Cardiac muscle cell (in vitro differentiated cells and primary cell): Measurements from ENCODE around the gene CA10. TPM values are rescaled to one million over a fixed set of nuclear protein-coding genes. Genes with fewer than 3 reads are reported as not detected.
A peak's percentile ranks its signal among the peaks of the same experiment; 100 is the strongest.

Experiments used
- DNase-seq, 2 donors: peaks; one replicate each; pipeline versions ENCODE4 v3.0.0 to v3.0.0-alpha.2; 2010 to 2017; ENCODE audit warnings: low read depth in 1 of 2, low spot score in 1 of 2
- H3K27ac ChIP-seq: fragments of 200-600 bp; sonication (generic); 2 replicates; pipeline ENCODE4 v1.5.1; 2016
- H3K27me3 ChIP-seq: fragments of 200-600 bp; sonication (generic); 2 replicates; pipeline ENCODE4 v1.6.0; 2016; ENCODE audit warnings: control low read depth
- H3K36me3 ChIP-seq: fragments of 200-600 bp; sonication (generic); 2 replicates; pipeline ENCODE4 v1.5.1; 2016; ENCODE audit warnings: control low read depth
- H3K4me1 ChIP-seq: fragments of 200-600 bp; sonication (generic); 2 replicates; pipeline ENCODE4 v1.8.1; 2017; ENCODE audit warnings: low read depth, mild to moderate bottlenecking, mixed run types
- H3K4me3 ChIP-seq: fragments of 200-600 bp; sonication (generic); 2 replicates; pipeline ENCODE4 v1.5.1; 2016; ENCODE audit warnings: mild to moderate bottlenecking
- H3K9me3 ChIP-seq: fragments of 200-600 bp; sonication (generic); 2 replicates; pipeline ENCODE4 v1.5.1; 2017; ENCODE audit warnings: low read depth, mild to moderate bottlenecking, control low read depth
- CTCF ChIP-seq: IDR thresholded peaks from 2 replicates; pipeline ENCODE4 v1.5.1; 2012; ENCODE audit warnings: low read depth, mild to moderate bottlenecking, low read length
- polyA plus RNA-seq: library from polyadenylated mRNA; unstranded; fragments of >200 nt; fragmentation: Nextera tagmentation; extraction: Ambion mirVana; gene quantifications from 2 replicates; pipeline ENCODE4 v1.2.1, GENCODE V29; 2016
- total RNA-seq: library from RNA; depleted of rRNA; stranded (reverse); fragments of >200 nt; gene quantifications from 2 replicates; pipeline ENCODE4 v1.2.3, GENCODE V29; 2016

Gene CA10
- total and polyA plus RNA-seq, 2 experiments from 2014 or later, result not detected

- no peak overlapping the region for H3K4me3 ChIP-seq
- no peak overlapping the region for H3K27ac ChIP-seq
- no peaks in the 10 kb centered on the region for H3K4me1 ChIP-seq
- H3K27me3 ChIP-seq, result no peaks in the 10 kb centered on the region
- DNase-seq, result no peak
- no peaks in the 10 kb centered on the region for H3K9me3 ChIP-seq
- no peaks in the 10 kb centered on the region for H3K36me3 ChIP-seq
- no peak for TF ChIP-seq CTCF
Observed at GRCh38 chr17:52110923-52111581, 47.5 kb downstream of the CA10 start.

- Histone ChIP-seq H3K27me3 (no peaks in the 10 kb centered on the region), H3K4me3 (no peak overlapping the region), H3K27ac (no peak overlapping the region), H3K4me1 (no peaks in the 10 kb centered on the region), H3K9me3 (no peaks in the 10 kb centered on the region), H3K36me3 (no peaks in the 10 kb centered on the region)
- peak; percentile 50 to 72 for DNase-seq
- peak; percentile 74 for TF ChIP-seq CTCF
Observed at GRCh38 chr17:52106638-52107261, 51.8 kb downstream of the CA10 start.

- no peak overlapping the region for H3K4me3 ChIP-seq
- H3K4me1 ChIP-seq, result no peaks in the 10 kb centered on the region
- no peaks in the 10 kb centered on the region for H3K36me3 ChIP-seq
- DNase-seq, result no peak
- no peaks in the 10 kb centered on the region for H3K27me3 ChIP-seq
- no peak for TF ChIP-seq CTCF
- no peak overlapping the region for H3K27ac ChIP-seq
- no peaks in the 10 kb centered on the region for H3K9me3 ChIP-seq
Observed at GRCh38 chr17:52106072-52106471, 52.4 kb downstream of the CA10 start.

GRCh38 chr17:52105591-52105990, 52.9 kb downstream of the CA10 start:
- no peak for DNase-seq
- no peaks in the 10 kb centered on the region for H3K36me3 ChIP-seq
- H3K9me3 ChIP-seq, result no peaks in the 10 kb centered on the region
- no peak for TF ChIP-seq CTCF
- no peaks in the 10 kb centered on the region for H3K27me3 ChIP-seq
- H3K4me1 ChIP-seq, result no peaks in the 10 kb centered on the region
- H3K4me3 ChIP-seq, result no peak overlapping the region
- H3K27ac ChIP-seq, result no peak overlapping the region

GRCh38 chr17:52096056-52096455, 62.5 kb downstream of the CA10 start:
- DNase-seq, result no peak
- Histone ChIP-seq H3K4me3 (no peak overlapping the region), H3K36me3 (no peaks in the 10 kb centered on the region), H3K4me1 (no peaks in the 10 kb centered on the region), H3K27me3 (no peaks in the 10 kb centered on the region), H3K27ac (no peak overlapping the region), H3K9me3 (no peaks in the 10 kb centered on the region)
- TF ChIP-seq CTCF, result no peak
